ENCODE data around the gene ARFRP1.
A peak's percentile ranks its signal among the peaks of the same experiment; 100 is the strongest.

ARFRP1 gene

DNA sequence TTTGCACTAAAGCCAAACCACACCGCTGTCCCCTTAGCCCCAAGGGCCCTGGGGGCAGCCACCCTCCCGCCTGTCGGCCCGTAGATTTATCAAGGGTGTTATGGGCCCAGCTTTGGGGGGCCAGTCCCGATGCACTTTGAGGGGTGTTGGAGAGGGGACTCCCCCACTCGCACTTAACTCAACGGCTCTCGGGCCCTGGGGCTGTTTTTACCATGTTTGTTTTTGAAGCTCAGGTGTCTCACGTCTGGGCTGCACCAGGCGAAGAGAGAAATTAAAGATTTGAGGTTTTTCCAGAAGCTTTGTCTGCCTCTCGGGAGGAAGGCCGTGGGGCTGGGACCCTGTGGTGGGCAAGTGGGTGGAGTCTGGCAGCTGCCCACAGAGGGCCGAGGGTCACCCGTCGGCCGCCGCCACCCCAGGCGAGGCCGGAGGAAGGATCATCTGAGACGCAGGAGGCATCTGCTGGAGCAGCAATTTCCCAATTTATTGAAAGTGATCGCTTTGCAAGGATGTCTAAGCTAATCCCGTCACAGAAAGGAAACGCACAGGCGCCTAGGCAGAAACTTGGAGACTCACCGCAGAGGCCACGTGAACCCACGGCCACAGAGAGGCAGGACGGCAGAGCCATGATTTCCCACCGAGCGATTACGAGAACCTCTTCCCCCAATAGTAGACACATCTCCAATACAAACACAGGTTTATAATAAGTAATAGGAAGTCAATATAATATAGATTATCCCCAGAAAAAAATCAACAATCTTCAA, 35.6 kb upstream of the ARFRP1 start:
- no peak for DNase-seq

DNA sequence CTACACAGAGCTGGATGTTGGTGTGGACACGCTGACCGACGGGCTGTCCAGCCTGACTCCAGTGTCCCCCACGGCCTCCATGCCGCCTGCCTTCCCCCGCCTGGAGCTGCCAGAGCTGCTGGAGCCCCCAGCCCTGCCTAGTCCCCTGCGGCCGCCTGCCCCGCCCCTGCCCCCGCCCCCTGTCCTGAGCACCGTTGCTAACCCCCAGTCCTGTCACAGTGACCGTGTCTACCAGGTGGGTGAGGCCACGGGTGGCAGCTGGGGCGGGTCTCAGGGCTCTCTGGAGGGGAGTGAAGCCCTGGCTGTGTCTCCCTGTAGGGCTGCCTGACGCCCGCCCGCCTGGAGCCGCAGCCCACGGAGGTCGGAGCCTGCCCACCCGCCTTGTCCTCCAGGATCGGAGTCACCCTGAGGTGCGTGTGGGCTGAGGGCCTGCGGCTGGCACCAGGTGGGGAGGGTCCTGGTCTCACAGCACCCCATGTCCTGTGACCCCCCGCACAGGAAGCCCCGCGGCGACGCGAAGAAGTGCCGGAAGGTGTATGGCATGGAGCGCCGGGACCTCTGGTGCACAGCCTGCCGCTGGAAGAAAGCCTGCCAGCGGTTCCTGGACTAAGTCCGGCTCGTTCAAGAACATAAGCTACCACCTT, 34.7 kb upstream of the ARFRP1 start:
- no peak for DNase-seq

DNA sequence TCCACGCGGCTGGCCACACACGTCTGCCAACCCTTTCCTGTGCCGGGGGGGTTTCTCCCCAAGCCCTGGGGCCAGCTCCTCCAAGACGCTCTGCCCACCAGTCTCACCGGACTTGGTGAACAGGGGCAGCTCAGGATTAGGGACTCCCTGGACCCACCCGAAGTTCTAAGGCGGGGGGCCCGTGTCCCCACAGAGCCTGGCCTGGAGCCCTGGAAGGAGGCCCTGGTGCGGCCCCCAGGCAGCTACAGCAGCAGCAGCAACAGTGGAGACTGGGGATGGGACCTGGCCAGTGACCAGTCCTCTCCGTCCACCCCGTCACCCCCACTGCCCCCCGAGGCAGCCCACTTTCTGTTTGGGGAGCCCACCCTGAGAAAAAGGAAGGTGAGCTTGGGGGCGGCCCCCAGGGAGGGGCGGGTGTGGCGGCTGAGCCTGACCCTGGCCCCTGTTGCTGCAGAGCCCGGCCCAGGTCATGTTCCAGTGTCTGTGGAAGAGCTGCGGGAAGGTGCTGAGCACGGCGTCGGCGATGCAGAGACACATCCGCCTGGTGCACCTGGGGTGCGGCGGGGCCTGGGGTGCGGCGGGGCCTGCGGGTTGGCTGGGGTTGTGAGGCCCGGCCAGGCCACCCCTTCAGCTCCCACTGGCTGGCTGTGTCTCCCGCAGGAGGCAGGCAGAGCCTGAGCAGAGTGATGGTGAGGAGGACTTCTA, 34.1 kb upstream of the ARFRP1 start:
- no peak for DNase-seq

DNA sequence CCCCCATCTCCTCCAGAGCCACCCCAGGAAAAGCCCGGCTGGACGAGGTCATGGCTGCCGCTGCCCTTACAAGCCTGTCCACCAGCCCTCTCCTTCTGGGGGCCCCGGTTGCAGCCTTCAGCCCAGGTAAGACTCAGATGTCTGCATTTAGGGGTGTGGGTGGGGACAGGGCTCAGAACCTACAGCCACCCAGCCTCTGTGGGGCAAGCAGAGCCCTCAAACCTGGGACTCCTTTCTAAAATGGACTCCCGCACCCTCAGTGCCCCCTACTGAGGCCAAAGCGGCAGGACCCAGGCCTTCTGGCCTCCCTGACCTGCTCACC, 33.5 kb upstream of the ARFRP1 start:
- DNase-seq, result no peak

DNA sequence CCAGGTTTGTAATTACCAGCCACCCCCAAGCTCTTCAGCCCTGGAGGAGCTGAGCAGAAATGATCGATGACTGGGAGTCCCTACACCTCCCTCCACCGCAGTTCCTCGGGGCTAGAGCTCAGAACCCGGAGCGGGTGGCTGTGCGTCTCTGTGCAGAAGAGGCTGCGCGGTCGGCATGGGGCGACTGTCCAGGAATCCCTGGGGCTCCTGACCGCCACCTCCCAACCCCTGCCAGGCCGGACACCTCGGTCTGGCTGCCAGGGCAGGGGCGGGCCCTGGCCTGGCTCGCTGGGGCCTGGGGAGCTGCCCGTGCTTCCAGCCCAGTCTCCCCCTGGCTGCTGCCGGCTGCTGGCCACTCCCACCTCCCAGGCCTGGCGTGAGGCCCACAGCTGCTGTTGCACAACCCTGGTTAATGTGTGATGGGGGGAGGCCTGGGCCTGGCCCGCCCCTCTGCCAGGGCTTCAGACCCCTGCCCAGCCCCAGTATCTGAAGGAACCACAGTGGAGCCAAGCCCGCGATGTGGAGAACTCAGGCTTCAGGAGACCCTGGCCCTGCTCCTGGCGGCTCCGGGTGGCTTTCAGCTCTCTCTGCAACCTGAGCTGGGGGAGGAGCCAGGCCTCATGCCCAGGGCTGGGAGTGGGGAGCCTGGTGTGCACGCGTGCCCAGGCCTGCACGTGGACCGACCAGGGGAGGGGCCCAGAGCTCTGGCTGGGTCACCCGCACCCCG, 33.0 kb upstream of the ARFRP1 start:
- DNase-seq, result peak in 1 of 2 donors; percentile 31

DNA sequence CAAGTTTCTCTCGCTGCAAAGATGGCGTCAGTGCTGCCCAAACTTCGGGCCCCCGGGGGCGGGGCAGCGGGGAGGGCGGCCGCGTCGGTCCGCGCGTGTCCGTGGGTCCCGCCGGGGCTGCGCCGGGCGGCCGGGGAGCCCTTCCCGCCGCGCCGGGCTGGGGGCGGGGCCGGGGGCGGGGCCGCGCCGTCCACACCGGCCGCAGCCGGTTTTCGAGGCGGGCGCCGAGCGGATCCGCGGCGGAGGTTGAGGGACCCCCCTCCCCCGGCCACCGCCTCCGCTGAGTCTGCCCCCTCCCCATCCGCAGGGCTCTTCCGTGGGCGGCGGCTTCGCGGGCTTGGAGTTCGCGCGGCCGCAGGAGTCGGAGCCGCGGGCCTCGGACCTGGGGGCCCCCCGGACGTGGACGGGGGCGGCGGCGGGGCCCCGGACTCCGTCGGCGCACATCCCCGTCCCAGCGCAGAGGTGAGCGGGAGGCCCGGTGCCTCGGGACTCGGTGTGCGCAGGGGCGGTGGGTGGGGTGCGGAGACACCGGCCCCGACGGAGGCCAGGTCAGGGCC, 32.4 kb upstream of the ARFRP1 start:
- DNase-seq, result peak; percentile 19 to 36

DNA sequence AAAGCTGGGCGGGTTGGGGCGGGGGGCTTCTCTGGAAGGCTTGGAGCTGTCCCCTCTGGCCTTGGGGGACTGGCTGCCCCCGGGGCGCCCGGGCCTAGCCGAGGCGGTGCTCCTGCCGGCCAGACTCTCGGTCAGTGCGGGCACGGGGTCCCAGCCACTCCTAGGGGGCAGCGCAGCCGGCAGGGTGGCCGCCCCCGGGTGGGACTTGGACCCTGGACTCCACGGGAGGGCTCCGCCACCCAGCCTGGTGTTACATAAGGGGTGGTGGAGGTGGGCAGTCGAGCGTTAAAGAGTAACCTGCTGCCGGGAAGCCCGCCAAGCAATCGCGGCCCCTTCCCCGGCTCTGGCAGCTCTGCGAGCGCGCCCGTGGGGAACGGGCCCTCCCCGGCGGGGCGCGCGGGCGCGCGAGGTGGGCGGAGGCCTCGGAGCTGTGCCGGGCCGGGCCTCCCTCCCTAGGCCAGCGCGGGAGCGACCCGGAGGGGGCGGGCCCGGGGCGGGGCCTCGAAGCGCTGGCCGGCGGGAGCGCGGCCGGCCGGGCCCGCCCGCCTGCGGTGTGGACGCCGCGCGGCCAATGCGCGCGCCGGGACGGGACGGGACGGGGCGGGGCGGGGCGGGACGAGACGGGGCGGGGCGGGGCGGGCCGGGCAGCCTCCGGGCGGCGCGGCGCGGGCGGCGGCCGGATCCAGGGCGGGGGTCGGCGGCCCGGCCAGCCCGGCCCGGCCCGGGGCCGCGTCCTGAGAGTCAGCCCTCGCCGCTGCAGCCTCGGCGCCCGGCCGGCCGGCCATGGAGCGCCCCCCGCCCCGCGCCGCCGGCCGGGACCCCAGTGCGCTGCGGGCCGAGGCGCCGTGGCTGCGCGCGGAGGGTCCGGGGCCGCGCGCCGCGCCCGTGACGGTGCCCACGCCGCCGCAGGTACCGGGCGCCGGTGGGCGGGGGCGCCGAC, 31.6 kb upstream of the ARFRP1 start, which contains the start of gene SLC2A4RG:
Gene SLC2A4RG, plus strand, starts transcription at position 647 of the 940 bp plus-strand sequence. Its CDS starts 137 bp downstream, at position 784.
- DNase-seq, result peak; percentile 50 to 60

DNA sequence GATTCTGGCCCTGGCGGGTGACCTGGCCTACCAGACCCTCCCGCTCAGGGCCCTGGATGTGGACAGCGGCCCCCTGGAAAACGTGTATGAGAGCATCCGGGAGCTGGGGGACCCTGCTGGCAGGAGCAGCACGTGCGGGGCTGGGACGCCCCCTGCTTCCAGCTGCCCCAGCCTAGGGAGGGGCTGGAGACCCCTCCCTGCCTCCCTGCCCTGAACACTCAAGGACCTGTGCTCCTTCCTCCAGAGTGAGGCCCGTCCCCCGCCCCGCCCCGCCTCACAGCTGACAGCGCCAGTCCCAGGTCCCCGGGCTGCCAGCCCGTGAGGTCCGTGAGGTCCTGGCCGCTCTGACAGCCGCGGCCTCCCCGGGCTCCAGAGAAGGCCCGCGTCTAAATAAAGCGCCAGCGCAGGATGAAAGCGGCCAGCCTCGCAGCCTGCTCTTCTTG, 30.9 kb upstream of the ARFRP1 start:
- DNase-seq, result no peak

DNA sequence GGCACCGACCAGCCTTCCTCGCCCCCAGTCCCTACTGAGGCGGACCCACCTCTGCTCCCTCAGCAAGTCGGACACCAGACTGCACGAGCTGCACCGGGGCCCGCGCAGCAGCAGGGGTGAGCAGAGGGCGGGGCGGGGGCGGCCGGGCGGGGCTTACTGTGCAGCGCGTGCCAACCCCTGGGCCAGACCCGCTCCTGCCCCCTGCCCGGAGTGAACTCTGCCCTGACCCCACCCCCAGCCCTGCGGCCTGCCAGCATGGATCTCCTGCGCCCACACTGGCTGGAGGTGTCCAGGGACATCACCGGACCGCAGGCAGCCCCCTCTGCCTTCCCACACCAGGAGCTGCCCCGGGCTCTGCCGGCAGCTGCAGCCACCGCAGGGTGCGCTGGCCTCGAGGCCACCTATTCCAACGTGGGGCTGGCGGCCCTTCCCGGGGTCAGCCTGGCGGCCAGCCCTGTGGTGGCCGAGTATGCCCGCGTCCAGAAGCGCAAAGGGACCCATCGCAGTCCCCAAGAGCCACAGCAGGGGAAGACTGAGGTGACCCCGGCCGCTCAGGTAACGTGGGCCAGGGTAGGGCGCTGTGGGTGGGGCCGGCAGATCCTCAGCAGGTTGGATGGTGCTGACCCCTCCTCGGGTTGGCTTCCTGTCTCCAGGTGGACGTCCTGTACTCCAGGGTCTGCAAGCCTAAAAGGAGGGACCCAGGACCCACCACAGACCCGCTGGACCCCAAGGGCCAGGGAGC, 30.3 kb upstream of the ARFRP1 start:
- peak in 1 of 2 donors; percentile 26 for DNase-seq

DNA sequence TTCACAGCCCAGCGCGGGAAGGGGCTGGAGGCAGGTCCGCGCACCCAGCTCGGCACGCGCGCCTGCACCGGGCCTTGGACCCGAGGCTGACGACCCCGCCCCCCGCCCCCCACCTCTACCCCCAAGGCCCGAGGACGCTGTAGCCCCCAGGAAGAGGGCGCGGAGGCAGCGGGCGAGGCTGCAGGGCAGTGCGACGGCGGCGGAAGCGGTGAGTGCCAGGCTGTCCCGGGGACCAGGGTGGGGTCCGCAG, 29.8 kb upstream of the ARFRP1 start:
- DNase-seq, result no peak

DNA sequence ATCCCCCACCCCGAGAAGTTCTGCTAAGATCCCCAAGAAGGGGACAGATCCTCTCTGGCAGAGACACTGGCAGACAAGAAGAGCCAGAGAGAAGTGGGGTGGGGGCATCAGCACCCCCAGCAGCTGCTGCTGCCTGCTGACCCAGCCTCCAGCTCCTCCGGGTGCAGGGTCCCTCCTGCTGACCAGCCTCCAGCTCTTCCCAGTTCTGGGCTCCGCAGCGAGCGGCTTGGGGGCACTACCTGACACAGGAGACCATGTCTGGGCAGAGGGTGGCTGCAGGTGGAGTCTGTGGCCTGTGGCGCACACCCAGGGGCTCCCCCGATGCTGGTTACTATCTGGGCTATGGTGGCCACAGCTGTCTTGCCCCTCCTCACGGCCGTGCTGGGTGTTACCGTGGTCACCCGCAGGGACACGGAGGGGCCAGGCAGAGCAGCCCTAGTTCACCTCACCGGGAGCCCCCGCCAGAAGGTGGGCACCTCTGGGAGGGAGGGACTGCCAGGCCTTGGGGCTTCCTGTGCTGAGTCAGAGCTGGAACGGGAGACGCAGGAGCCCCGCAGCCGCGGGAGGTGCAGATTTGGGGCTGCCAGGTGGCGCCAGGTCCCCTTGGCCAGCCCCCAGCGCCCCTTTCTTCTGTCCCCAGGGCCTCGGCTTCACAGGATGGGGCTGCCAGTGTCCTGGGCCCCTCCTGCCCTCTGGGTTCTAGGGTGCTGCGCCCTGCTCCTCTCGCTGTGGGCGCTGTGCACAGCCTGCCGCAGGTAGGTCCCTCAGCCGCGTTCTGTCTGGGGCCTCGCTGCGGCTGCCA, 29.3 kb upstream of the ARFRP1 start:
- peak; percentile 31 to 44 for DNase-seq

DNA sequence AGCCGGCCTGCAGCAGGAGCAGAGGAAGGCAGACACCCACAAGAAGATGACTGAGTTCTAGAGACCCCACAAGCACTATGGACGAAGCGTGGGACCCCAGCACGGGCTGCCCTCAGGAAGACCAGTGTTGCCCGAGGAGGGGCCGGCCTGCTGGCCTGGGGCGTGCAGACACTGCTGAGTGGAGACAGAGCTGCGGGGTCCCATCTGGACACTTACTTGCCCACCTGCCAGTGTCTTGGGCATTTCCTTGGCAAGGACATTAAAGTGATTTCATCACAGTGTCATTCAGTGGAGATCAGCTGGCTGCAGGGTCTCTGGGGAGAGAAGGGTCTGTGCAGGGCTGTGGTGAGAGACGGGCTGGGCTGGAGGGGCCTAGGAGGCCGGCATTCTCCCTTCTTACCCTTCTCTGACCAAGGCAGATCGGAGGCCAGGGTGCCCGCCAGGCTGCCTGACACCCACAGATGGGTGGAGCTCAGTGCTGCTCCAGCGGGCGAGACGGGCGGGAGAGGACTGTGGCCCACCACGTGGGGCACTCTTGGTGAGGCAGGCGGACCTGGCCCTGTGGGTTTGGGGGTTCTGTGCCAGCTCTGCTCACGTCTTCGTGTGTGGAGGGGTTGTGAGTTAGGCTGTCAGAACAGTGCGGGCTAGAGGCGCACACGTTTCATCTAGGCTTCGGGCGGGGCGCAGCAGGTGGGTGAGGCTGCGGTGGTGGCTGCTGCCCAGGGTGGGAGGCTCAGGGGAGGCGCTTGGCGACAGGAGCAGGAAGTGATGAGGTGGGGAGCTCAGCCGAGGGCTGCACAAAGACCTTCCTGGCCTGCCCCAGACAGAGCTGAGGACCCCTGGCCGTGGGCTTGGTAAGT, 28.3 kb upstream of the ARFRP1 start, which contains the start of gene LIME1:
Gene LIME1, plus strand, starts transcription at position 806 of the 860 bp plus-strand sequence. CDS start 886 bp downstream, outside the sequence.
- peak; percentile 25 to 44 for DNase-seq

DNA sequence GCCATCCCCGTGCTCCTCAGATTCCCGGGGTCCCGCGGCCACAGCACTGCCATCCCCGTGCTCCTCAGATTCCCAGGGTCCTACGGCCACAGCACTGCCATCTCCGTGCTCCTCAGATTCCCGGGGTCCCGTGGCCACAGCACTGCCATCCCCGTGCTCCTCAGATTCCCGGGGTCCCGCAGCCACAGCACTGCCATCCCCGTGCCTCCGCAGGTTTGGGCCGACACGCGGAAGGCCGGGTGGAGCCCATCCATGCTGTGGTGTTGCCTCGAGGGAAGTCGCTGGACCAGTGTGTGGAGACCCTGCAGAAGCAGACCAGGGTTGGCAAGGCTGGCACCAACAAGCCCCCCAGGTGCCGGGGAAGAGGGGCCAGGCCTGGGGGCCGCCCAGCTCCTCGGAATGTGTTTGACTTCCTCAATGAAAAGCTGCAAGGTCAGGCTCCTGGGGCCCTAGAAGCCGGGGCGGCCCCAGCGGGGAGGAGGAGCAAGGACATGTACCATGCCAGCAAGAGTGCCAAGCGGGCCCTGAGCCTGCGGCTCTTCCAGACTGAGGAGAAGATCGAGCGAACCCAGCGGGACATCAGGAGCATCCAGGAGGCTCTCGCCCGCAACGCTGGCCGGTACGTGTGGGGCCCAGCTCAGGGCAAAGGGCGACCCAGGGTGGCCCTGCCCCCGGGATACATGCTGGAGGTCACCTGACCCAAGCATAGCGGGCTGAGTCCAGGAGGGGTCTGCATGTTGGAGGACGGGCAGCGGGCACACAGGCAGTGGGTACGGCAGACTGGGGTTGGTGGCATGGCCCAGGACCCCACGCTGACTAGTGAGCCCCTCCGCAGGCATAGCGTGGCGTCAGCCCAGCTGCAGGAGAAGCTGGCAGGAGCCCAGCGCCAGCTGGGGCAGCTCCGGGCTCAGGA, 27.4 kb upstream of the ARFRP1 start:
- DNase-seq, result no peak

DNA sequence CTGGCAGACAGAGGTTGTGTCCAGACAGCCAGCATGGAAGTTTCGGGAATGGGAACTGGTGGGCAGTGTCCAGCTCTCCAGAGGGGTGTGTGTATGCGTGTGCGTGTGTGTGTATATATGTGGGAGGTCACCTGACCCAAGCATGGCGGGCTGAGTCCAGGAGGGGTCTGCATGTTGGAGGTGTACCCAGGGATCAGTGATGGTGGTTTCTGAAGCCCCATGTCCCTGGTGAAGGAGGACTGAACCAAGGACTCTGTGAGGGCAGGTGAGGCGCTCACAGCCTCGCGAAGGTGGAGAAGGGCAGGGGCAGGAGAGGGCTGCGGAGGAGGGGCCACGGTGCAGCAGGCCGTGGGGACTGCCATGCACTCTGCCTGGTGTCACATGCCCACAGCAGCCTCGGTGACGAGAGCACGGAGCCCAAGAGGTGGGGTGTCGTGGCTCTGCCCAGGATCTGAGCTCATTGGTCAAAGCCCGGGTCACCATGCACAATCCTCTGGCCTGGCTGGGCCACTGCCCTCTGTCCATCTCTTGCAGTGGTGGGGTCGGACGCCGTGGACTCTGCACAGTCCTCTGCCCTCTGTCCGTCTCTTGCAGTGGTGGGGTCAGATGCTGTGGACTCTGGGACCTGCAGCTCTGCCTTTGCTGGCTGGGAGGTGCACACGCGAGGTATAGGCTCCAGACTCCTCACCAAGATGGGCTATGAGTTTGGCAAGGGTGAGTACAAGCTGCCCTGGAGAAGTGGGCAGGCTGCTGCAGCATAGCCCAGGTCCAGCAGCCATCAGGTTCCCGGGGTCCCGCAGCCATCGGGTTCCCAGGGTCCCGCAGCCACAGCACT, 26.6 kb upstream of the ARFRP1 start:
- DNase-seq, result no peak

DNA sequence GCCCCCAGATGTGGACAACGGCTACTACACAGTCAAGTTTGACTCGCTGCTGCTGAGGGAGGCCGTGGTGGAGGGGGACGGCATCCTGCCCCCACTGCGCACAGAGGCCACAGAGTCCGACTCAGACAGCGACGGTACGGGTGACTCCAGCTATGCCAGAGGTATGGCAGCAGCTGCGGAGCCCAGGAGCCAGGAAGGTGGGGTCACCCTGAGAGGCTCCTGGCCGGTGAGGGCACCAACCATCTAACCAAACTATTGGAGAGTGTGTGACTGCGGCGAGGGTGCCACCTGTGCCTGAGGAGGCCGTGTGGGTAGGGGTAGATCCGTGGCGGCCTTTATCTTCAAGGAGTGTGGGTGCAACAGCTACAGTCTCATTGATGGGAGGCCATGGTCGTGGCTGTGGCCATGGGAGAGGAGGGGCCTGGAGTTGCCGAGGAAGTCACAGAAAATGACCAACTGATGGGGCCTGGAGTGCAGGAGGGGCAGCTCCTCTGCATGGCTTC, 25.9 kb upstream of the ARFRP1 start:
- no peak for DNase-seq

DNA sequence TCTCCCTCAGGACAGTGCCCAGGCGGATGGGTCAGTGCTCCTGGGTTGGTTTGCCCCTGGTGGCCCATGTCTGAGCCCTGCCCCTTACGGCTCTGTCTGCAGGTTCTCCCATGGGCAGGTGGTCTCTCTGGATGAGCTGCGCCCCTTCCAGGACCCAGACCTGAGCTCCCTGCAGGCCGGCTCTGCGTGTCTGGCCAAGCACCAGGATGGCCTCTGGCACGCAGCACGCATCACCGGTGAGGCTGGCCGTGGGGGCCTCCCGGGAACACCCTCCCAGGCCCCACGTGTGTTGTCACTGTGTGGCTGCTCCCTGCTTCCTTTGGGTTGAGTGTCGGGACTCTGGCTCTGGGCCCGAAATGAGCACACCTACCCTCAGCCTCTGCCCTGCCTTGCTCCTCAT, 25.3 kb upstream of the ARFRP1 start:
- no peak for DNase-seq
